HEK293 (cell line): ENCODE data around the gene MEGF9.

Experiments used
- MEIS1 ChIP-seq: sonication (generic); formaldehyde crosslinking; IDR thresholded peaks from 2 replicates; pipeline ENCODE4 v1.8.1; 2022; ENCODE audit warnings: missing genetic modification reagents, mild to moderate bottlenecking, borderline replicate concordance
- ZBTB1 ChIP-seq: fragments of 450-650 bp; formaldehyde crosslinking; IDR thresholded peaks from 2 replicates; pipeline ENCODE4 v1.5.1; 2016; ENCODE audit warnings: missing biosample characterization, missing genetic modification characterization
- ZFP41 ChIP-seq: fragments of 450-650 bp; formaldehyde crosslinking; IDR thresholded peaks from 2 replicates; pipeline ENCODE4 v1.5.1; 2016; ENCODE audit warnings: missing biosample characterization, missing genetic modification characterization, borderline replicate concordance

DNA sequence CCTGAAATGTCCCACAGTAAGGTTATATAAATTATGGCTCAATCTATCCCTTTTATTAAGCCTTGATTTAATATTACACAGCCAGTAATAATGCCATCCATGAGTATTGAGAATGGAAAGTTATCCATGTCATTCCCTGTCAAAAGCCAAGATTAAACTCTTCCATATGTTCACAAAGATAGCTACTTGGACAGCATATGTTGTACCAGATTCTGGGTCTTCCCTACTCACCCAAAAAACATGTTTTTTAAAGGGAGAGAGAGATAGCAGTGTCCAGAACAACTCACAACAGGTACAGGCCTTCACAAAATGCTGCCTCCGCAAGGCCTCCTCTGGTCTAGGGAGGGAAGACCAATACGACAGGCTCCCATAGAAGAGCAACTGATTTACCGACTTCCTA, 149.7 kb downstream of the MEGF9 start:
- TF ChIP-seq ZFP41 (tag by site-specific recombination) (no peak), MEIS1 (CRISPR knock-in tag) (no peak), ZBTB1 (tag by site-specific recombination) (no peak)
